Activated T-cell treated with anti-CD3 and anti-CD28 coated beads, Interleukin-2, amount 50 U/mL, for 48 hours (primary cell): Measurements from ENCODE around the gene WASF3.

Experiments
- DNase-seq, 2 experiments: peaks; one replicate each; pipeline ENCODE4 v3.0.0-alpha.2; 2020

The WASF3 gene

GRCh38 chr13:26548205-26548765 is 9.2 kb upstream of the WASF3 start:
- no peak for DNase-seq

- DNase-seq: no peak
Measured at GRCh38 chr13:26549713-26550112, 7.8 kb upstream of the WASF3 start.

DNA sequence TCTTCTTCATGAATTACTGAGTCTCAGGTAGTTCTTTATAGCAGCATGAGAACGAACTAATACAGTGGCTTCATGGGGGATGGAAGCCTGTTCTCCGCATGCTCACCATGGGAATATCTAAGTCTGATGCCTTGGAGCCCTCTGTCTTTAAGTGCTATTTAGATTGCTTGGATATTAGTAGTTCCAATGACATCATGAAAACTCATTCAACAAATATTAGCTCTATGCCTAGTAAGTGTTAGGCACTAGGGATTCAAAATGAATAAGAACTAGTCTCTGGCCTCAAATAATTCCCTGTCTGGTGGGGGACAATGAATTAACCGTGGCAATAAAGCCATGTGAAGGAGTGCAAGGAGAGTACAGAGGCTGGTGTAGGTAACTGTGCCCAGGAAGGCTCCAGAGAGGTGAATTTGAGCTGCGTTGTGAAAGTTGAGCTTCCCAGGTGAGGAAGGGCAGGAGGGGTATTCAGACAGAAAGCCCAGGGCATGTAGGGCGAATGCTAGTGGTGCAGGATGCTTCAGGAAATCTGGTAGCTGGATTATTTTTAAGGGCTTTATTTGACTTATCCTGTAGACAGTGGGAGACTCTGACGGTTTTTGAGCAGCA is 6.1 kb upstream of the WASF3 start:
- DNase-seq: no peak

- no peak for DNase-seq
Measured at GRCh38 chr13:26555413-26555812, 2.1 kb upstream of the WASF3 start.

GRCh38 chr13:26557051-26557392 is 461 bp upstream of the WASF3 start:
- DNase-seq: no peak

GRCh38 chr13:26558074-26558805 is 757 bp downstream of the WASF3 start:
- peak; percentile 17 to 19 for DNase-seq

DNA sequence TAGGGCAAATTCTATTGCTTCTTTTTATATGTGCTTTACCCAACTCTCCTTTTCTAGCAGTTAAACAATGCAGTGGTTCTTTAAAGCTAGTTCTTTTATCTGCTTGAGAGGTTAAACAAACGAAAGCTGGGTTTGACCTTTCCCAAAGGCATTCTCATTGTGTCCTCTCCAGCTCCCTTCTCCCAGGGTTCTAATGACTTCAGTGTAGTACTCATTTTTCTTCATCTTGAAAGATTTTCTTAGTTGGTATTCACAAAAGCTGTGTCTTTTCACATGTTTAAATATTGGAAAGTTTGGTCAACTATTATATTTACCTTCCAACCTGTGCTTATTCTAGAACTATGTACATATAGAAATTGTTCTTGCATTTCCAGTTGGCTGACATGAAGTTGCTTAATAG is 1.5 kb downstream of the WASF3 start:
- DNase-seq: no peak

GRCh38 chr13:26560456-26560855 is 3.0 kb downstream of the WASF3 start:
- DNase-seq: no peak

GRCh38 chr13:26561067-26561466 is 3.6 kb downstream of the WASF3 start:
- no peak for DNase-seq

GRCh38 chr13:26561651-26562511 is 4.4 kb downstream of the WASF3 start:
- DNase-seq: no peak

GRCh38 chr13:26562512-26562890 is 5.0 kb downstream of the WASF3 start:
- DNase-seq: no peak

DNA sequence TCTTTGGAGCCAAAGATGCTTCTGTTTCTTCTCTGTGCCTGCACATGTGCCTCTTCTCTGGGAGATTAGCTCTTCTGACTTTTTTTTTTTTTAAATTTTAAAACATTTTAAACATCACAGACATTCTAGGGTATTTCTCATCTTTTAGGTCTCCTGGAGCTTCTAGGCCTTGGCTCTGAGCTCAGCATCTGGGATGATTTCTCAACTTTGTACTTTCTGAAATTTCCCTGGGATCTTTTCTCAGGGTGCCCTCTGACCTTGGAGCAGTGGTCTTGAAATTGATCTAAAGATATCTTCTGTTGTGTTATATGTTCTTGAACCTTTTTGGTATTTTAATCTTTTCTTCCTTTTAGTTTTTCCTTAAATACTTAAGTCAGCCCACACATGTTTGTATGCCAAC is 6.2 kb downstream of the WASF3 start:
- DNase-seq: no peak

DNA sequence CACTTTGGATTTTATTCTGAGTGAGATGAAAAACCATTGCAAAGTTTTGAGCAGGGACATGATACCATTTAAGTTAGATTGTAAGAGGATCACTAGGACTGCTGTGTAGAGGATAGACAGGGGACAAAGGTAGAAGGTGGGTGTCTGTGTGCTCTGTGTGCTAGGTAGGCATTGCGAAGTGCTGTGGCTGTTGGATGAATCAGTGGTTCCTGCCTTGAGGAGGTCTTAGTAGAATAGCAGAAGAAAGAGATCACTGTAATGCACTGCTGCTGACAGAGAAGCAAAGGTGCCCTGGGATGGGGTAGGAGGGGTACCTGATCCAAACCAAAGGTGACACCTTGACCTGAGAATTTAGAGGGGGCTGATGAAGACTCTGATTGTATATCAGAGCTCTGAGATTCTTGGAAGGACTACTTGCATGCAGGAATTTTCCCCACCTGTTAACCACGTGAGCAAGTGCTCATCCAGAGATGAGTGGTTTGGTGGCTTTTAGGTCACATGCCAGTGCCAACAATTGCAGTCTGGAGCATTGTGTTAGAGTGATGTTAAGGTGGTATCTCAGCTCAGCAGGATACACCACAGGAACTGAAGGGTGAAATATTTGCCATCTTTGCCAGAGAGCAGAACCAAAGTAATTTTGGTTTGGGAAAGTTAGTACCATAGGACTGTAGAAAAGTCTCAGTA is 10.8 kb downstream of the WASF3 start:
- no peak for DNase-seq

DNA sequence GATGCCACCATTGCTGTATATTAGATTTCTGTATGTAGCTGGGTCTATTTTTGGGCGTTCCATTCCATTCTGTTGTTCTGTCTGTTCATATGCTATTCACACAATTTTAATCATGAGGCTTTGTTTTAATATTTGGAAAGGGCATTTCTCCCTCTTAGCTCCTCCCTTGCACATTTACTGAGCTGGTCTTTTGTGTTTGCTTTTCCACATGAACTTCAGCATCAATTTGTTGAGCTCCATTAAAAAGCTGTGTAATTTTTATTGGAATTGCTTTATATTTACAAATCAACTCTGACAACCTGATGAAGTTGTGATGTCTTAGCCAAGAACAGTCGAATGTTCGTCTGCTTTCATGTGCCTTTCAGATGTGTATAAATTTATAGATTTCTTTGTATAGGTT is 14.0 kb downstream of the WASF3 start:
- DNase-seq: no peak

DNA sequence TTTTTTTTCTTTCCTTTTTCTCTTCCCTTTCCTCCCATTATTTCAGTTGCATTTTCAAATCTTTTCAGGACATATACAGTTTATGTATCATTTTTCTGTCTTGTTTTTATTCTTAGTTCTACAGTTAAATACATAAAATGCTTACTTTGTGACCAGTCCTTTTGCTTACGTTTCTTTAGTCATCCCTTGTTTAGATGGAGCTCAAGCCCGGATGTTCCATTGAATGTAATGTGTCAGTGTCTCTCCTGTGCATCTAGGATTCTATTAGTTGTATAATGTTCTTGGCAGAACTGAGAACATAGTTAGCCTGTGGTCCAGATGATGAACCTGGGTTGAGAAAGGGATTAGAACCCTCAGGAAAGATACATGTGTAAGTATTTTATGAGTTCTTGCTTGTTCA is 17.8 kb downstream of the WASF3 start:
- DNase-seq: no peak

DNA sequence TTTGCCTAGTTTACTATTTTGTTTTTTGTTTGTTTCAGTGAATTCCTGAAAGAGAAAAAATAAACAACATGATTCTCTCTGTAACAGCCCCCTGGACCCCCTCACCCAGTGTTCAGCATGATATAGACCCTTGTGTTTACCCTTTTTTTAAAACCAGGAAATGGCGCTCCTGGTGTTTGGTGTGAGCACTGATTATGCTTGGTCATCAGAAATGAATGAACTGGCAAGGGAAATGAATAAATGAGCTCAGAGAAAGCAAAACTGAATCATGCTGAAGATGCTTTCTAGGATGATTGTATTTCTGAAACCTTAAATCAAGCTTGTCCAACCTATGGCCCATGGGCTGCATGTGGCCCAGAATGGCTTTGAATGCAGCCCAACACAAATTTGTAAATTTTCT is 22.1 kb downstream of the WASF3 start:
- DNase-seq: no peak

DNA sequence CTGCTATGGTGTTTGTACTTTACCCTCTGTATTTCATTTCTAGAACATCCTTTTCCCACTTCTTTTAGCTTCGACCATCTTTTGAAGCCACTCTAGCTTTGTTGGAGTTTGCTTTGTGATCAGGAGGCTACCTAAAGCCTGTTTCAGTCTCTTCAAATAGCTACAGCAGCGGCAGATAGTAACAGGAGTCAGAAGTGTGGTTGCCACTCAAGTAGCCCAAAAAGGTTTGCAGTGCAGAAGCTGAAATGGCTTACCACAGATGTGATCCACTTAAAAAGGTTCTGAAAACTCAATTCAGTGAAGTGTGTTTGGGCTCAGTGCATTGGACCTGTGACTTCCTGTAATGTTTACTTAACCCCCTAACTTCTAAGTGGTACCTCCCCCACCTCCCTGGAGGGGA is 26.2 kb downstream of the WASF3 start:
- no peak for DNase-seq

- no peak for DNase-seq
Measured at GRCh38 chr13:26584713-26585112, 27.2 kb downstream of the WASF3 start.

GRCh38 chr13:26585136-26585535 is 27.7 kb downstream of the WASF3 start:
- no peak for DNase-seq

GRCh38 chr13:26587251-26587650 is 29.8 kb downstream of the WASF3 start:
- DNase-seq: no peak

DNA sequence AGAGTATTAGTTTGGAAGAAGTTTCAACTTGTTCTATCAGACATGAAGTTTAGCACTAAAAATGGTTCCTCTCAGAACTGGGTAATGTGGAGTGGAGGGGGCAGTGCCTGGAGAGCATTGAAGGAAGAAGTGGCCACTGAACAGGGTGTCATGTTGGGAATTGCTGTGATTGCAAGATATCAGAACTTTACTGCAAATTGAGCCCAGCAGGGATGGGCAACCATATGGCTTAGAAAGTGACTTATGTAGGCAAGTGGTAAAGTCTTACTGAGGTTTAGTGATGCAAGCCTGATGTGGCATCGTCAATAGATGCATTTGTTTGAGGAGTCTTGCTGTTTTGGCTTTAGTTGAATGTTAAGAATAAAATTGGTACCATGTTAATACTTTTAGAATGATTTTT is 31.7 kb downstream of the WASF3 start:
- DNase-seq: no peak

DNA sequence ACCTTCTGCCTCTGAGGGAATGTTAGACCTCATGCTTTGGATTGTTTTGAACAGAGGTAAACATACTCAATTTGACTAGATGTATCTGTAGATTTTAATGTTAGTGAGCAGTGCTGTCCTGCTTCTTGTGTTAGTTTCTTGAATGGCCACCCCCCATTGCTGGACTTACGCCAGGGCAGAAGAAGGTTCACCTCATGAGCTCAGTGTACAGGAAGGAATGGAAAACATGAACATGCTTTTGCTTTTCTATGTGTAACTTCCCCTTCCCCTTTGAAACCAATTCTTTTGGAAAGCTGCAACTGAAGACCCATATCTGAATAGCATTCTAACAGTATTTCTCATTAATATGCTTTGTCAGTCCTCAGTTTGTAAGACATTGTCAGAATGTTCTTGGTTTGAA is 32.3 kb downstream of the WASF3 start:
- no peak for DNase-seq

GRCh38 chr13:26590379-26590778 is 32.9 kb downstream of the WASF3 start:
- DNase-seq: no peak
